Testis (tissue), 2 donors: Measurements from ENCODE around the gene LYPD6.

Source experiments
- CTCF ChIP-seq, 3 experiments: fragments of 450-650 bp in 2 of 3; fragments of 200-600 bp in 1 of 3; sonication (generic) in 1 of 3; IDR thresholded peaks; one replicate each; pipeline ENCODE4 v1.5.1; 2016 to 2019; ENCODE audit warnings: antibody characterized with exemption in 3 of 3, mild to moderate bottlenecking in 2 of 3, moderate library complexity in 1 of 3
- POLR2A ChIP-seq: fragments of 450-650 bp; IDR thresholded peaks from one replicate; pipeline ENCODE4 v1.6.1; 2017; ENCODE audit warnings: antibody characterized with exemption, mild to moderate bottlenecking, moderate library complexity

- TF ChIP-seq CTCF (IDR thresholded peaks at IDR 0.05) (no peak), POLR2A (no peak)
These were observed 15.7 kb upstream of the LYPD6 start for GRCh38 chr2:149314687-149315086.
